ENCODE data around the gene EPDR1.

EPDR1 gene

DNA sequence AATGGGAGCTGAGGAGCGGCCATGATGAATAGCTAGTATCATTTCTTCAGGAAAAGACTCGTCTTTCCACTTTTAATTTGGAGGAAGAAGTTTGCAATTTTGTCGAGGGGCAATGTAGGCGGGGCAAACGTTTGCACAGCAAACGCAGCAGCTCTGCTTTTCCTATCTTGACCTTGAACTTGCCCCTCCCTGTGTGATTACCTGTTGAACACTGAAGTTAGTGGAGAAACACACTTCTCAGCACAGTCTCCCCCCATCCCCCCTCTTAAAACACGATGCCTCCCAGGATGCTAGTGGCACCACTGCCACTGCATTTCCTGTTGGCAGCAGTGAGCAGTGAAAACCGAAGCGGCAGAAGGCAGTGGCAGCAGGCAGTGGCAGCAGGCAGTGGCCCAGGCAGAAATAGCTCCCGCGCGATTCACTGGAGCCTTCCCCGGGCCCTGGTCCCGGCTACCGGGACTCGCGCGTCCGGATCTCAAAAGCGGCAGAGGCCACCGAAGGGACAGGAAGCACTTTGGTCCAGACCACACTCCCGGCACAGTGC, at the start of gene EPDR1:
EPDR1 (plus strand) TSS at position 336 of the 544 bp plus-strand sequence. CDS start 300 bp downstream, outside the sequence.
- Histone ChIP-seq H3K36me3 (ENCODE audit: insufficient read depth, insufficient read length, low read length) (peaks cover 12% of the 10 kb centered on the region), H3K27me3 (ENCODE audit: insufficient read depth, insufficient read length) (peaks cover 51% of the 10 kb centered on the region), H3K4me3 (ENCODE audit: insufficient read length, low read depth) (peak within 1 kb of the TSS; percentile 74), H3K9ac (ENCODE audit: insufficient read length, low read depth) (peak within 1 kb of the TSS; percentile 84), H3K9me3 (ENCODE audit: insufficient read depth, low read length) (0 out of 2 replicates have a peak, but pooled peaks cover 5% of the 10 kb centered on the region), H3K4me1 (ENCODE audit: insufficient read depth, insufficient read length) (peaks cover 5% of the 10 kb centered on the region)
- peak; percentile 39 for DNase-seq (ENCODE audit: low read depth, low spot score)
- TF ChIP-seq ZNF274 (IDR thresholded peaks at IDR 0.05; ENCODE audit: low read depth, low read length) (no peak), YY1 (IDR thresholded peaks at IDR 0.05; ENCODE audit: insufficient read depth, insufficient read length) (no peak), SUZ12 (IDR thresholded peaks at IDR 0.05; ENCODE audit: extremely low read depth, insufficient read depth, insufficient read length) (no peak)

DNA sequence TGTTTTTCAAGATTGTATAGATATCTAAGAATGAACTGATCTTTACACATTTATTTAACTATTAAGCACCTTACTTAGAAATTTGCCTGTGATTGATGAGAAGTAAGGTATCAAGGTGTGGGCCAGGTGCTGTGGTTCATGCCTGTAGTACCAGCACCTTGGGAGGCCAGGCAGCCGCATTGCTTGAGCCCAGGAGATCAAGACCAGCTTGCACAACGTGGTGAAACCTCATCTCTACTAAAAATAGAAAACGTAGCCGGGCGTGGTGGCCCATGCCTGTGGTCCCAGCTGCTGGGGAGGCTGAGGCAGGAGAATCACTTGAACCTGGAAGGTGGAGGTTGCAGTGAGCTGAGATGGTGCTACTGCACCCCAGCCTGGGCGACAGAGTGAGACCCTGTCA, 38.4 kb upstream of the EPDR1 start:
- H3K36me3 ChIP-seq (ENCODE audit: insufficient read depth, insufficient read length, low read length) = no peaks in the 10 kb centered on the region
- TF ChIP-seq YY1 (IDR thresholded peaks at IDR 0.05; ENCODE audit: insufficient read depth, insufficient read length) (no peak), ZNF274 (IDR thresholded peaks at IDR 0.05; ENCODE audit: low read depth, low read length) (no peak), SUZ12 (IDR thresholded peaks at IDR 0.05; ENCODE audit: extremely low read depth, insufficient read depth, insufficient read length) (no peak)
- DNase-seq (ENCODE audit: low read depth, low spot score) = no peak
- no peaks in the 10 kb centered on the region for H3K9me3 ChIP-seq (ENCODE audit: insufficient read depth, low read length)
- H3K27me3 ChIP-seq (ENCODE audit: insufficient read depth, insufficient read length) = no peaks in the 10 kb centered on the region
- H3K9ac ChIP-seq (ENCODE audit: insufficient read length, low read depth) = no peak overlapping the region
- H3K4me1 ChIP-seq (ENCODE audit: insufficient read depth, insufficient read length) = no peaks in the 10 kb centered on the region
- no peak overlapping the region for H3K4me3 ChIP-seq (ENCODE audit: insufficient read length, low read depth)

DNA sequence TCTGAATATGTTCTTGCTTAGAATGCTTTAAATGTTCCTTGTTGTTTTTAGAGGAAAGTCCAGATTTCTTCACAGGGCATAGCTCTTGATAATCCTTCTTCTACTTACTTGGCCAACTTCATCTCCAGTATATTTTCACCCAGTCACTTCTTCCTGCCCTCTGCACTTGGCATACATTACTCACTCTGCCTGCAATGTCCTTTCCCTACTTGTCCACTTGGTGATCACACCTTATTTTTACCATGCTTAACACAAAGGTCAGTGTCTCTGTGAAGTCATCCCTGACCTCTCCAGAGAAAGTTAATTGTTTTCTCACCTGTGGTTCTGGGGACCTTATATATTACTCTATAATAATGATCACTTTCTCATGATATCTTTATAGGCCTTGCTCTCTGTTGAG, 27.1 kb upstream of the EPDR1 start:
- no peak for DNase-seq (ENCODE audit: low read depth, low spot score)
- H3K9me3 ChIP-seq (ENCODE audit: insufficient read depth, low read length) = no peaks in the 10 kb centered on the region
- no peaks in the 10 kb centered on the region for H3K27me3 ChIP-seq (ENCODE audit: insufficient read depth, insufficient read length)
- TF ChIP-seq ZNF274 (IDR thresholded peaks at IDR 0.05; ENCODE audit: low read depth, low read length) (no peak), YY1 (IDR thresholded peaks at IDR 0.05; ENCODE audit: insufficient read depth, insufficient read length) (no peak), SUZ12 (IDR thresholded peaks at IDR 0.05; ENCODE audit: extremely low read depth, insufficient read depth, insufficient read length) (no peak)
- no peaks in the 10 kb centered on the region for H3K4me1 ChIP-seq (ENCODE audit: insufficient read depth, insufficient read length)
- H3K36me3 ChIP-seq (ENCODE audit: insufficient read depth, insufficient read length, low read length) = no peaks in the 10 kb centered on the region
- H3K4me3 ChIP-seq (ENCODE audit: insufficient read length, low read depth) = no peak overlapping the region
- no peak overlapping the region for H3K9ac ChIP-seq (ENCODE audit: insufficient read length, low read depth)

DNA sequence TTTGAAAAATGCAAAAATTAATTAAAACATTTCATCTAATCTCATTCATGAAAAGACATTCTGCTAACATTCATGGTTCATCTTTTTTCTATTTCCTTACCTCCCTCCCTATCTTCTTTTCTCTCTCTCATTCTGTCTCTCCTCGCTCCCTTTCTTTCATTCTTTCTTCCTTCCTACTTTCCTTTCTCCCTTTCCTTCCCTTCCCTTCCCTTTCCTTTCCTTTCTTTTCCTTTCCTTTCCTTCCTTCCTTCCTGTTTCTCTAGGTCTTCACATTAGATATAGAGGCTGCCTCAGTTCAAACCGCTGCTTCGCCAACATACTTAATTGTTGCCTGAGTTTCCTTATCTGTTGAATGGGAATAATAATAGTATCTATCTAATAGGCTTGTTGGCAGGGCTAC, 25.8 kb upstream of the EPDR1 start:
- Histone ChIP-seq H3K9ac (ENCODE audit: insufficient read length, low read depth) (no peak overlapping the region), H3K4me3 (ENCODE audit: insufficient read length, low read depth) (no peak overlapping the region), H3K27me3 (ENCODE audit: insufficient read depth, insufficient read length) (no peaks in the 10 kb centered on the region), H3K36me3 (ENCODE audit: insufficient read depth, insufficient read length, low read length) (no peaks in the 10 kb centered on the region), H3K9me3 (ENCODE audit: insufficient read depth, low read length) (no peaks in the 10 kb centered on the region), H3K4me1 (ENCODE audit: insufficient read depth, insufficient read length) (no peaks in the 10 kb centered on the region)
- TF ChIP-seq YY1 (IDR thresholded peaks at IDR 0.05; ENCODE audit: insufficient read depth, insufficient read length) = no peak
- no peak for TF ChIP-seq ZNF274 (IDR thresholded peaks at IDR 0.05; ENCODE audit: low read depth, low read length)
- TF ChIP-seq SUZ12 (IDR thresholded peaks at IDR 0.05; ENCODE audit: extremely low read depth, insufficient read depth, insufficient read length) = no peak
- no peak for DNase-seq (ENCODE audit: low read depth, low spot score)

DNA sequence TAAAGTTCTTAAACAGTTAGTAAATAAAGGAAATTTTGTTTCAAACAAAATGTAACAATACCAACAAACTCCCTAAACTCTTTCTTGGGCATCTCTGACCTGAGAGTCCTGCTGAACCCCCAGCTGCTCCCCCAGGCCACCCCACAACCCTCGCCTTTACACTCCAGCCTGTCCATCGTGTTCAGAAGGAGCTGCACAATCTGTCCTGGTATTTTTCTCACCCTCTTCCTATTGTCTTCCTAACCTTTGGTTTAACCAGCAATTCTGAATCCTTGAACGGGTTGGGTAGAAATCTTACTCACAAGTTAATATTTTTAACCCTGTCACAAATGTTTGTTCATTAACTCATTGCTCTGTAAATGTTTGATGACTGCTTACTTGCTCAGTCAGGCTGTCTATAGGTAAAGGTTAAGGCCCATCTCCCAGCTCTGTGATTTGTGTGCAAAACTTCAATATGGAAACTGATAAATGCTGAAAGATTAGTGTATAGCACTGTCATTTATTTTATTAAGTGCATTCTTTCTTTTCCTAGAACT, 20.7 kb upstream of the EPDR1 start:
- Histone ChIP-seq H3K27me3 (ENCODE audit: insufficient read depth, insufficient read length) (no peaks in the 10 kb centered on the region), H3K36me3 (ENCODE audit: insufficient read depth, insufficient read length, low read length) (no peaks in the 10 kb centered on the region), H3K4me3 (ENCODE audit: insufficient read length, low read depth) (no peak overlapping the region), H3K4me1 (ENCODE audit: insufficient read depth, insufficient read length) (no peaks in the 10 kb centered on the region), H3K9me3 (ENCODE audit: insufficient read depth, low read length) (no peaks in the 10 kb centered on the region), H3K9ac (ENCODE audit: insufficient read length, low read depth) (no peak overlapping the region)
- no peak for DNase-seq (ENCODE audit: low read depth, low spot score)
- TF ChIP-seq SUZ12 (IDR thresholded peaks at IDR 0.05; ENCODE audit: extremely low read depth, insufficient read depth, insufficient read length) = no peak
- TF ChIP-seq ZNF274 (IDR thresholded peaks at IDR 0.05; ENCODE audit: low read depth, low read length) = no peak
- no peak for TF ChIP-seq YY1 (IDR thresholded peaks at IDR 0.05; ENCODE audit: insufficient read depth, insufficient read length)

DNA sequence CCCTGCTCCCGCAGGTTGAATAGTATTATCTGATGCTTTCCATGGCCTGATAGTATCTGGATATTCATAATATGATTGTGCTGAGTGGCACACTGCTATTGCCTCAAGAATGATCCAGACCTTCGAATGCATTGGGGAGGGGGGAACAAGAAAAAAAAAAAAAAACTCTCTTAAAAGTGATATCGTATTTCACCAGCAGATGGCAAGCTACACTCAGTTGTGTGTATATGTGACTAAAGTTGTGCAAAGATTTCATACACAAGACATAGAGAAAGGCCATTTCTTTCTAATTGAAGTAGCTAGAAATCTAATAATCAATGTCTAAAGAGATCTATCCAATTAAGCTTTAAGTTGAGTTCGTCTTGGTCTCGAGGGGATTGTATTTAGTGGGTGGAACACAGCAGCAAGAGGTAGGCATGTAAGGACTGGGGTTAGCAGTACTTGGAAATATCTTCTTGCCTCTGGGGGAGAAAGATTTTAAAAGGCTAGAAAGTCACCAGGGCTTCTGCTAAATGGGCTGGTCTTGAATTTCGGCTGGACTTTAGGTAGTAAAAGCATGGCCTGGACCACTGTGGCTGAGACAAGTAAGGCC, 19.1 kb upstream of the EPDR1 start:
- Histone ChIP-seq H3K9me3 (ENCODE audit: insufficient read depth, low read length) (no peaks in the 10 kb centered on the region), H3K4me3 (ENCODE audit: insufficient read length, low read depth) (no peak overlapping the region), H3K4me1 (ENCODE audit: insufficient read depth, insufficient read length) (no peaks in the 10 kb centered on the region), H3K27me3 (ENCODE audit: insufficient read depth, insufficient read length) (no peaks in the 10 kb centered on the region), H3K36me3 (ENCODE audit: insufficient read depth, insufficient read length, low read length) (no peaks in the 10 kb centered on the region), H3K9ac (ENCODE audit: insufficient read length, low read depth) (no peak overlapping the region)
- TF ChIP-seq SUZ12 (IDR thresholded peaks at IDR 0.05; ENCODE audit: extremely low read depth, insufficient read depth, insufficient read length) = no peak
- TF ChIP-seq YY1 (IDR thresholded peaks at IDR 0.05; ENCODE audit: insufficient read depth, insufficient read length) = no peak
- no peak for TF ChIP-seq ZNF274 (IDR thresholded peaks at IDR 0.05; ENCODE audit: low read depth, low read length)
- DNase-seq (ENCODE audit: low read depth, low spot score) = peak; percentile 55

DNA sequence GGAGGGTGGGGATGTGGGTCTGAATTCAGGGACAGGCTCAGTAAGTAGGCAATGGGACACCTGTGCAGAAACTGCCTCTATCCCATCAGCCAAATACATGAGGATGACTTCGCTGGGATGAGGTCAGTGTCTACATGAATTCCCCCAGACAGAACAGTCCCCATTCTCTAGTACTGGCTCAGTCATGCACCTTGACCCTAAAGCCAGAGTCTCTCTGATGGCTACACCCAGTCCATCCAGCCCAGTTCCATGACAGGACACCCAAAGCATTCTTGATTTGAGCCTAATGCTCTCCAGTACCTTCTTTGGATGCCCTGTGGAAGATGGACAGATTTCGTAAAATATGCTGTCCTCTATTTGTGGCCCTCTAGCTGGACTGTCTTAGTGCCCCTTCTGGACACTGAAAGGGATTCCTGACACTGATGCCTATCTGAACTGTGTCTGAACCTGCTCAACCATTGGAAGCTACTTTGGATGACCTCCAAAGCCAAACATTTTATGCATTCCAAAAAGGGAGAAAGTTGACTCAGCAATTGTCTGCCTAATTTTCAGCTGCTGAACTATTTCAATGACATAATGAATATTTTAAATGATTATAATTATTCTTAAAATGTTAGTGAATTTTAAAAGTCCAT, 18.4 kb upstream of the EPDR1 start:
- no peaks in the 10 kb centered on the region for H3K27me3 ChIP-seq (ENCODE audit: insufficient read depth, insufficient read length)
- no peaks in the 10 kb centered on the region for H3K36me3 ChIP-seq (ENCODE audit: insufficient read depth, insufficient read length, low read length)
- no peak overlapping the region for H3K9ac ChIP-seq (ENCODE audit: insufficient read length, low read depth)
- H3K9me3 ChIP-seq (ENCODE audit: insufficient read depth, low read length) = no peaks in the 10 kb centered on the region
- DNase-seq (ENCODE audit: low read depth, low spot score) = no peak
- H3K4me3 ChIP-seq (ENCODE audit: insufficient read length, low read depth) = no peak overlapping the region
- TF ChIP-seq ZNF274 (IDR thresholded peaks at IDR 0.05; ENCODE audit: low read depth, low read length) (no peak), SUZ12 (IDR thresholded peaks at IDR 0.05; ENCODE audit: extremely low read depth, insufficient read depth, insufficient read length) (no peak), YY1 (IDR thresholded peaks at IDR 0.05; ENCODE audit: insufficient read depth, insufficient read length) (no peak)
- H3K4me1 ChIP-seq (ENCODE audit: insufficient read depth, insufficient read length) = no peaks in the 10 kb centered on the region
